Mammary epithelial cell (primary cell): ENCODE measurements around the gene PTPRQ.

ENCODE experiments used
- CTCF ChIP-seq, 2 donors: IDR thresholded peaks in 1 of 2; conservative IDR thresholded peaks in 1 of 2; 2 replicates each; pipeline ENCODE4 v1.5.1; 2011 to 2012; ENCODE audit warnings: inconsistent platforms in 2 of 2, low read length in 2 of 2, mild to moderate bottlenecking in 2 of 2, control low read depth in 1 of 2, low read depth in 1 of 2; ENCODE audit not compliant: insufficient read depth in 1 of 2; ENCODE audit errors: extremely low read depth in 1 of 2
- EZH2 ChIP-seq: IDR thresholded peaks from 2 replicates; pipeline ENCODE4 v1.6.1; 2012; ENCODE audit warnings: low read length, inconsistent platforms, borderline replicate concordance

- TF ChIP-seq CTCF (conservative IDR thresholded peaks at IDR 0.05 in 1 of 2, IDR thresholded peaks at IDR 0.05 in 1 of 2; ENCODE audit: extremely low read depth in 1 of 2, insufficient read depth in 1 of 2, low read depth in 1 of 2, low read length in 2 of 2), result no peak
- TF ChIP-seq EZH2, result no peak
Observed at GRCh38 chr12:80509781-80510556, 65.9 kb downstream of the PTPRQ start.
